Activated CD4-positive, alpha-beta T cell treated with anti-CD3 and anti-CD28 coated beads for 4 hours (primary cell): ENCODE data around the gene WDR46.
"Not testable (repeated sequence)": the region's sequence is repeated elsewhere in the genome, so short reads cannot be mapped to it uniquely, and the experiment has no call there.

Source experiments
- DNase-seq, 2 donors: peaks; one replicate each; pipeline ENCODE4 v3.0.0-alpha.2; 2020

The WDR46 gene

DNA sequence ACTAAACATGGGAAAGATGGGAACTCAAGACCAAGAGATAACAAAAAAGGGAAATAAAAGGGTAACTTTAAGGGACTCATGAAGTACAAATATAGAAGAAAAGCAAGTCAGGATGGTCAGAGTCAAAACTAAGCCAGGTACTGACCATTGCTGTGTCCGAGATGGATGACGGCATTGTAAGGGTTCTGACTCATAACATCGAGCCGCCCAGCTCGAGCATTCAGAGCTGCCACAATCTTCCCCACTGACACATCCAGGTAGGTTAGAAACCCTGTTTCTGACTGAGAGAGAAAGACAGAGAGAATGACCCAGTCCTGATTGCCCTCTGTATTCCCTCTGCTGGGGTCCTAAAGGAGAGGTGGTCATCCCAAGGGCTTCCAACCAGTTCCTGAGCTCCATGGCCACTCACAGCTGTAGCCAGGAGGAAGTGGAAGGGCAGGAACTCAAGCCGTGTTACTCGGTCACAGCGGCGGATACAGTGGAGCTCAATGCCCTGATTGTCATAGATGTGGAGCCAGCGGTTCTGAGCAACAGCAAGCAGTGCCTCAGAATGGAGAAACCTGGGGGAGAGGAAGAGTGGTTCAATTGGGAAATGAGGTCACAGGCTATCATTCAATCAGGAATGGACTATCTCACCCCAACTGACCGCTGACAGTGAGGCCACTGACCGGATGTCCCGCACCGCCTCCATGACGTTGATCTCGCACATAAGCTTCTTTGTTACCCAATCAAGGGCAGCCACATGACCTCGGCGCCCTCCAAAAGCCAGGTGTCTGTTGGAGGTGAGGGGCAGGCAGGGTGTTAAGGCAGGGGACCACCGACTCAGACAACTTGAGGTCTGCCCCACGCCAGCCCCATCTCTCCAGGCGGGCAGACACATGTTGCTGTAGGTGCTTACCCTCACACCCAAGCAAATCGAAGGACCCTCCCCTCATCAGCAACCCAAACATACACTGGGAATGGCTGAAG is 1.8 kb downstream of the WDR46 start:
- no peak for DNase-seq

DNA sequence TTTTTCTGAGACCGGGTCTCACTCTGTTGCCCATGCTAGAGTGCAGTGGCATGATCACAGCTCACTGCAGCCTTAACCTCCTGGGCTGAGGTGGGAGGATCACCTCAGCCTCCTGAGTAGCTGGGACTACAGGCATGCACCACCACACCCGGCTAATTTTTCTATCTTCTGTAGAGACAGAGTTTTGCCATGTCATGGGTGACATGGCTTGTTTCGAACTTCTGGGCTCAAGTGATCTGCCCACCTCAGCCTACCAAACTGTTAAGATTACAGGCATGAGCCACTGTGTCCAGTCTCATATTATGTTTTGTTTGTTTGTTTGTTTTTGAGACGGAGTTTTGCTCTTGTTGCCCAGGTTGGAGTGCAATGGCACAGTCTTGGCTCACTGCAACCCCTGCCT is 3.8 kb downstream of the WDR46 start:
- DNase-seq, result not testable (repeated sequence)

DNA sequence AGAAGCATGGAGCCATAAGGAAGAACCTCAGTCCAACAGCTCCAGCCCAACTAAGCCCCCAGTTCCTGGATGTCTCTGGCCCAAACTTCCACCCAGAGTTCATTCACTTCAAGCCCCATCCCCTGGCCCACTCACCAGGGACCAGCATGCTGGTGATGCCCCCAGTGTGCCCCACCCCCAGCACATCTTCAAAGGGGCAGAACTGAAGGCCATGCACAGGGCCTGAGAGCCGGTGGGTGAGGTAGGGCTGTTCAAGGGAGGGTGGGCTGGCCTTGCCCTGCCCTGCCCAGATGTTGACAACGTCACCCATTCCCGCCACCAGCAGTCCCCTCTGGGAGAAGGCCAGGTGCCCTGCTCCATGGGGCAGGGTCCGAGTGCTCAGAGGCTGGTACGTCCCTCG is 8.5 kb downstream of the WDR46 start:
- no peak for DNase-seq

DNA sequence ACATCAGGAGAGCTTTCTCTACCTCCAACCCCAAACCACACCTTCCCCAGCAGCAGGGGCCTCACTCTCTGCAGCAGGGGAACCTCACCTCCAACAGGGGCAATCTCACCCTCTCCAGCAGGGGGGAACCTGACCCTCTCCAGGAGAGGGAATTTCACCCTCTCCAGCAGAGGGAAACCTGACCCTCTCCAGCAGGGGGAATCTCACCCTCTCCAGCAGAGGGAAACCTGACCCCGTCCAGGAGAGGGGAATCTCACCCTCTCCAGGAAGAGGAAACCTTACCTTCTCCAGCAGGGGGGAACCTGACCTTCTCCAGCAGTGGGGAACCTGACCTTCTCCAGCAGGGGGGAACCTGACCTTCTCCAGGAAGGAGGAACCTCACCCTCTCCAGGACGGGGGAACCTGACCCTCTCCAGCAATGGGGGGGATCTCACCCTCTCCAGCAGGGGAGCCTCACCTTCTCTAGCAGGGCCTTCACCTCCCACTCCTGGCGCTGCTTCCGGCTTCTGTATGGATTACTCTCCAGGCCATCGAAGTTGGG is 9.0 kb downstream of the WDR46 start:
- DNase-seq, result no peak

DNA sequence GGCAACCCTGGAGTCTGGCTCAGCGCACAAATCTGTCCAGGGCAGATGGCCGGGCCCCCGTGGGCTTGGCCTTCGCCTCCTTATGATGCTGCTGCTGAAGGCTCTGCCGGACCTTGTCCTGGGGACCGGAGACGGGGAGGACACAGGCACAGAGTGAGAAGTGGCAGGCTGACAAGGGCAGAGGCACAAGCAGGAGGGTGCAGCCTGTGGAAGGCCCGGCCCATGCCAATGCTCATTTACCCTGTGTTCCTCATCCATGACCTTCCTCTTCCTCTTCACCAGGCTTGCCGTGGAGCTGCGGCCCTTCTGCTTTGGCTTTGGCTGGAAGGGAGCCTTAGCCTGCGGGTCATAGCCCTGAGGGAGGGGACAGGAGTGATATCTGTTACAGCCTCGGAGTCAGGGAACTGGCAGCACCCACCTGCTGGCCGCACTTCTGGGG is 9.8 kb downstream of the WDR46 start:
- DNase-seq, result no peak

DNA sequence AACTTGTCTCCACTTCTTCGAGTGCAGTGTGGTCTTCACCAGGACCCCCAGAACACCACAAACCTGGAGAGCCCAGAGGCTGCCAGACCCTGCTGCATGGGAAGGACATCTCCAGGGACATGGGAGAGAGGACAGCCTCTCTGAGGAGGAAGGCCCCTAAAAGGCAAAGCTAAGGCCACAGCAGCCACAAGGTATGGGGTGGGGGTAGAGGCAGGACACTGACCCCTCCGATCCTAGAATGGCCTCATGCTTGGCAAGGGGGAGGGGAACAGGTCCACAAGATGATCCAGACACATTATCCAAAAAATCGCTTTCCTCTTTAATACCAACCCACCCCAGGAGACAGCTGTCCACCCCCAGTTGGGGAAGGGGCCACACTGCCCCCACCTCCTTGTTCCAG is 10.2 kb downstream of the WDR46 start:
- no peak for DNase-seq

DNA sequence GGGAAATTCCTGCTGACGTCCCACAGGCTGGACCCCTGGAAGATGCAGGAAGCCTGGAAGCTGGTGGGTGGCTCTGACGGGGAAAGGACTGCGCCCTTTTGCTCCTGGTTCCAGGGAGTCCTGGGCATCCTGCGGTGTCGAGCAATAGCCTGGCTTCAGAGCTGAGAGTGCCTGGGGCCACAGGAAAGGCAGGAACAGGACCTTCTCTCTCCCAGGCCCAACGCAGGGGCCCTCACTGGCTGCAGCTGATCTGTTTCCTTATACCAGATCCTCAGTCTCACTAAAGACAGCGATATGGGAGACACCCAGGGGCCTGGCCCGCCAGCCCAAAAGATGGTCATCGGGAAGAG is 10.7 kb downstream of the WDR46 start:
- DNase-seq, result no peak

DNA sequence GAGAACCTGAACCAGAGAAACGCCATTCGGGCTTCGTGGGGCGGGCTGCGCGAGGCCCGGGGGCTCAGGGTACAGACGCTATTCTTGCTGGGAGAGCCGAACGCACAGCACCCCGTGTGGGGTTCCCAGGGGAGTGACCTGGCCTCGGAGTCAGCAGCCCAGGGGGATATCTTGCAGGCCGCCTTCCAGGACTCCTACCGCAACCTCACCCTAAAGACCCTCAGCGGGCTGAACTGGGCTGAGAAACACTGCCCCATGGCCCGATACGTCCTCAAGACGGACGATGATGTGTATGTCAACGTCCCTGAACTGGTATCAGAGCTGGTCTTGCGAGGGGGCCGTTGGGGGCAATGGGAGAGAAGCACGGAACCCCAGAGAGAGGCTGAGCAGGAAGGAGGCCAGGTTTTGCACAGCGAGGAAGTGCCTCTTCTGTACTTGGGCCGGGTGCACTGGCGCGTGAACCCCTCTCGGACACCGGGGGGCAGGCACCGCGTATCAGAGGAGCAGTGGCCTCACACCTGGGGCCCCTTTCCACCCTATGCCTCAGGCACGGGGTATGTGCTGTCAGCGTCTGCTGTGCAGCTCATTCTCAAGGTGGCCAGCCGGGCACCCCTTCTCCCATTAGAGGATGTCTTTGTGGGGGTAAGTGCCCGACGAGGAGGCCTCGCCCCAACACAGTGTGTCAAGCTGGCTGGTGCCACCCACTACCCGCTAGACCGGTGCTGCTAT is 11.2 kb downstream of the WDR46 start:
- DNase-seq, result peak in 1 of 2 donors; percentile 36

DNA sequence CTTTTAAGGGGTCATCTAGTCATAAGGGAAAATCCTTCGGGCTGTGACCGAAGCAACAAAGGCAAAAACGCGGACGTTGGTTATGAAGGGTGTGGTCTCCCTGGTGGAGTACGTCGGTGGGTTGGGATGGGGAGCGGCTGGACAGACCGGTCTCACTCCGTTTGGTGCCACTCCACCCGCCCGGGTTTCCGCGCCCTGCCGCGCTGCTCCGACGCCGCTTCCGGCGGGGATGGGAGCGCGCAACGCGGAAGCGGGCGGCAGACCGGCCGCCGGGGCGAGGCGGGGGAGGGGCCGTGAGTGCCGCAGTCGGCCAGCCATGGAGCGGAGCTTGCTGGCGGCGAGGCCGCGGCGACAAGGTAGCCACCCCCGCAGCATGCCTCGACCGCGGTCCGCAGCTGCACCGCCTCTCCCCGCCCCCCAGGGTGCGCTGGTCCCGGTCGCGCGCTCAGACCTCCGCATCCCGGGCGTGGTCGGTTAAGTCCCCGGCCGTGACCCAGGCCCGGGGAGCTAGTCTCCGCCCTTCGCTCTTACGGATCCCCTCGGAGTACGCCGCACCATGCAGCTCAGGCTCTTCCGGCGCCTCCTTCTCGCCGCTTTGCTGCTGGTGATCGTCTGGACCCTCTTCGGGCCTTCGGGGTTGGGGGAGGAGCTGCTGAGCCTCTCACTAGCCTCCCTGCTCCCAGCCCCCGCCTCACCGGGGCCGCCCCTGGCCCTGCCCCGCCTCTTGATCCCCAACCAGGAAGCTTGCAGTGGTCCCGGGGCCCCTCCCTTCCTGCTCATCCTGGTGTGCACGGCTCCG is 12.0 kb downstream of the WDR46 start, which contains the start of gene B3GALT4:
B3GALT4 (plus strand) TSS at position 260 of the 799 bp plus-strand sequence; CDS start at position 557, 297 bp downstream.
- peak; percentile 57 to 70 for DNase-seq

DNA sequence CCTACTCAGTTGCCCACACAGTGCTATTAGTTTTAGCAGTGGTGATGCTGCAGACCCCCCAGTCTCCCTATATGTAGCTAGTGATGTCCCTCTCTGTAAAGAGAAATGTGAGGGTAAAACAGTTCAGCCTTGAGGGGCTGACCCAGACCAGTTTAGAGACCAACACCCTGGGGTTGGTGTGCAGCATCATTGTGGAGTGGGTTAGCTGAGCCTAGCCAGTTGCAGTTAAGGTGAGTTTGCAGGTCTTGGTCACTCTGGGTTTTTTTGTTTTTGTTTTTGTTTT is 12.5 kb downstream of the WDR46 start:
- DNase-seq, result no peak

DNA sequence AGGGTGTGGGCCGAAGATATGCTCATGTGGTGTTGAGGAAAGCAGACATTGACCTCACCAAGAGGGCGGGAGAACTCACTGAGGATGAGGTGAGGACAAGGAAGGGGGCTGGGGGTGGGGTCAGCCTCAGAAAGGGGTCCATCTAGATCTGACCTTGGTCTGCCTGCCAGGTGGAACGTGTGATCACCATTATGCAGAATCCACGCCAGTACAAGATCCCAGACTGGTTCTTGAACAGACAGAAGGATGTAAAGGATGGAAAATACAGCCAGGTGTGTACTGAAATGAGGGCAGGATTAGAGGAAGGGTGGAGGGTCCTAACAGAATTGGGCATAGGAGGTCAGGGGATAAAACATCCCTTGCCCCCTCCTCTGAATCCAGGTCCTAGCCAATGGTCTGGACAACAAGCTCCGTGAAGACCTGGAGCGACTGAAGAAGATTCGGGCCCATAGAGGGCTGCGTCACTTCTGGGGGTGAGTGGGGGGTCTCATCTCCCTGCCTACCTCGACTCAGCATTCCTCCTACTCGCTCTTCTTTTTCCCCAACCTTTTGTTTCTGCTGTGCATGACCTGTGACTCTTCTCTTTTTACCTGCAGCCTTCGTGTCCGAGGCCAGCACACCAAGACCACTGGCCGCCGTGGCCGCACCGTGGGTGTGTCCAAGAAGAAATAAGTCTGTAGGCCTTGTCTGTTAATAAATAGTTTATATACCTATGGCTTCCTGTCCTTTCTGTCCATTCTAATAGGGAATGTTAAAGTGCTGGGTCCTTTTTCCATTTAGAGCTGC is 13.1 kb downstream of the WDR46 start:
- DNase-seq, result not testable (repeated sequence)

DNA sequence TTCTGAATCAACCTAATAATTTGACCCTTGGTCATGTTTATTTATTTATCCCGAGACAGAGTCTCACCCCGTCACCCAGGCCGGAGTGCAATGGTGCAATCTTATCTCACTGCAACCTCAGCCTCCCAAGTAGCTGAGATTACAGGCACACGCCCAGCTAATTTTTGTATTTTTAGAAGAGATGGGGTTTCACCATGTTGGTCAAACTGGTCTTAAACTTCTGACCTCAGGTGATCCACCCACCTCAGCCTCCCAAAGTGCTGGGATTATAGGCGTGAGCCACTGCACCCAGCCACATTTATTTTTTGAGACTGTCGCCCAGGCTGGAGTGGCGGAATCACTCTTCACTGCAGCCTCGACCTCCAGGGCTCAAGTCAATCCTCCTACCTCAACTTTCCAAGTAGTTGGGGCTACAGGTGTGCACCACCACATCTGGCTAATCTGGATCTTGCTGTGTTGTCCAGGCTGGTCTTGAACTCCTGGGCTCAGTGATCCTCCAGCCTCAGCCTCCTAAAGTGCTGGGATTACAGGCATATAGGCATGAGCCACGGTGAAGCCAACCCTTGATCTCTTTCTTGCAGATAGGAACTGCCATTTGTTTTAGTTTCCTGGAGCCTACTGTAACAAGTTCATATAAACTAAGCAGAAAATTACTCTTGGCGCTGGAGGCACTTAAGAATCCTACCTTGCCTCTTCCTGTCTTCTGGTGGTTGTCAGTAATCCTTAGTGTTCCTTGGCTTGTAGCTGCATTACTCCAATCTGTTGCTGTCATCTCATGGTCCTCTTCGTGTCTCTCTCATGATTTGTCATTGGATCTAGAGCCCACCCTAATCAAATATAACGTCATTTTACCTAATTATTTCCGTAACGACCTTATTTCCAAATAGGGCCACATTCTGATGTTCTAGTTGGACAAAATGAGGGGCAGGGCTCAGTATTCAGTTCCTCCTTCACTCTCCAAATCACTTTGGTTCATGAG is 14.8 kb downstream of the WDR46 start:
- DNase-seq, result no peak

DNA sequence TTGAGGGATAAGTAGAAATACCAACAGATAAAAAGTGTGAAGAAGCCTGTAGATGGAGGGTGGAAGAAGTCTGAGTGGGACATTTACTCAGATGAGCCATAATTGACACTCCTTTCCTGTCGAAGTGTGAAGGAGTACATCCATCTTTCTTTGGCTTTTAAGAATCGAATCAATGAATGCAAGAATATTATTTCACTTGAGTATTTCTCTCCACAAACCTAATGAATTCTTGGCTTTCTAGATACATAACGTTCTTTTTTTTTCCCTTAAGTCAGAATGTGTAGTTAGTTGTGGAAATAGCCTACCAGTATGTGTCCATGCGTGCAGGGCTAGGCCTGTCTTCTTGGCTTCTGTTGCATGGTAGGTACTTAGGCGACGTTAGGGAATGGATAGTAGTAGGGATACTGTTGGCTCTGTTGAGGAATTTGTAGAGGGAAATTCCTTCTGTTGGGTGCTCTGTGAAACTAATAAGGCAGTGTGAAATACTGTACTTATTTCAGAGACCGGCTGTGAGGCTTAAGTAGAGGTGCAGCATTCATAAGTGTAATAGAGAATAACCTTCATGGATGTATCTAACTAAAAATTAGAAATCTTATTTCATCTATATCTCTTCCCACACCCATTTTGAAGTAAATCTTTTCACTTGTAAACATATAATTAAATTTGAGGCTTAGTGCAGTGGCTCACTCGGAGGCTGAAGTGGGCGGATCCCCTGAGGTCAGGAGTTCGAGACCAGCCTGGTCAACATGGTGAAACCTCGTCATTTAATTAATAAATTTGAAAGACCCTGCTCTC is 15.7 kb downstream of the WDR46 start:
- DNase-seq, result no peak

DNA sequence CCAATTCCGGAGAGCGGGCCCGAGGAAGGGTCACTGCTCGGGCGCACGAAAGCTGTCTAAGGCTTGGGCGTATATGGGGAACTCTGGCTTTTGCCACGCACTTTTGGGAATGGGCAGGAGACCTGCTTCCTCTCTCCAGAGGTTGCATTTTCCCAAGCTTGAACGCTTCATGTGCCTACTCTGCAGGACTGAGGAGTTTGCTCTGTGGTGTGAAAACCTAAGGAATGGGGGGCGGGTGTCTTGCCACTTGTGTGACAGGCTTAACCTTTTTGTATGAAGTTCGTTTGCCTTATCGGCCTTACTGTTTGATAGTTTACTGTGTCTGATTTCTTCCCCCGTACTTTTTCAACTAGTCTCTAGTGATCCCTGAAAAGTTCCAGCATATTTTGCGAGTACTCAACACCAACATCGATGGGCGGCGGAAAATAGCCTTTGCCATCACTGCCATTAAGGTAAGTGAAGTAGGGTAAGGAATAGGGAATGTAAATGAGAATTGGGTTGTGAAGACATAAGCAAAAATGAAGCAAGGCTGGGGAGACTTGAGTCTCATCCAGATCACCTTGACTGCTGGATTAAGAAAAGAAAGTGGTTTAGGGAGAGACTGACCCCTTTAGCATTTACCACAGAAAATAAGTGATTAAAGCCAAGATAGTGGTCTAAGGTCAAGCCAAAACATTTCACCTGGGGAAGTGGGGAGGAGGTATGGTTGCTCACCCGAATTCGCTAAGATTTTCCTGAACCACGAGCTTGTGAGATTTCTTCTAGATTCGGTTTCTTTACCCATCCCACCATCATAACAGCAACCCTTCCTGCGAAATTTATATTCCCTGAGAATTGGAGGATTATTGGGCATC is 16.5 kb downstream of the WDR46 start:
- DNase-seq, result no peak

DNA sequence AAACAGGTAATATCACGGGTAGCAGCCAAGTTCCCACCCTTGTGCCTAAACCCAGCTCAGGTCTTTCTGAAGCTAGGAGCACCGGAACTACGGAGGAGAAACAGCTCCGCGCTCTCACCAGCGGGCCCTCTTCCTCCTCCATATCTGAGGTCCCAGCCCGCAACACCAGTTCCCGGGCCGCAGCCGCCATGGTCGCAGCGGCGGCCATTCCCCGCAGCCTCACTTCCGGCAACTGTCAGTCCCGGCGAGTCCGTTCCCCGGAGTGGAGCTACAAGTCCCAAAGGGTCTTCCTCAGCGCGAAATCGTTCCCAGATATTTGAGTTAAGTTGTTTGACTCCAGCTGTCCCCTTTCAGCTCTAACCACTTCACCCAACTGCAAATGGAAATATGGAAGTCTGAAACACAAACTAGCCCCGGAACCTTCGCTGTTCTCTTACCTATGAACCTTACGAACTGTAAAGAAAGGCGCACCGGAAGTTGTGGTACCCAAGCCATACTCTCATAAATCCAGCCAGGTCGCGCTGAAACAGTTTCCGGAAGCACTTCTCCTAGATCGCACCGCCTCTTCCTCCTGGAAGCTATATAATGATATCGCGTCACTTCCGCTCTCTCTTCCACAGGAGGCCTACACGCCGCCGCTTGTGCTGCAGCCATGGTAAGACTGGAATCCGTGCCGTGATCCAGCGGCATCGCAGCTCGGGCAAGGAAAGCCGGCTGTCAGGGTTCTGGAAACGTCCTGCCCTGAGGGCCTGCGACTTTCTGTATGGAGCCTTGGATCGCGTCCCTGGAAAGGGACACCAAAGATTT is 17.4 kb downstream of the WDR46 start, which contains the start of the genes RPS18 and VPS52:
RPS18 (plus strand) TSS at position 608 of the 807 bp plus-strand sequence; CDS start at position 653, 45 bp downstream.
VPS52 (minus strand) TSS at position 409 of the 807 bp plus-strand sequence; CDS start at position 208, 201 bp downstream.
- DNase-seq, result peak; percentile 91 to 94

DNA sequence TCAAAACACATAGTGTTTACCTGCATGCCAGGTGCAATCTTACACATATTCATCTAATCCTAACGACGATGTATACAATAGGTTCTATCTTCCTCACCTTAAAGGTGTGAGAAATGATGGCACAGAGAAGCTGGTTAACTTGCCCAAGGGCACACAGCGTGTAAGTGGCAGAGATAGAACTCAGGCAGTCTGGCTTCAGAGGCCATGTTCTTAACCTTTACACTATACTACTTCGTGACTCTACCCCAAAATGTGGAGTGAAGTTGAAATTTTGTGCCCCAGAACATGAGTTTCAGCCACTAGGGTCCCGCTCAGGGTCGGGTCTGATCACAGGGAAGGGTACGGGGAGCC is 17.9 kb downstream of the WDR46 start:
- DNase-seq, result no peak

DNA sequence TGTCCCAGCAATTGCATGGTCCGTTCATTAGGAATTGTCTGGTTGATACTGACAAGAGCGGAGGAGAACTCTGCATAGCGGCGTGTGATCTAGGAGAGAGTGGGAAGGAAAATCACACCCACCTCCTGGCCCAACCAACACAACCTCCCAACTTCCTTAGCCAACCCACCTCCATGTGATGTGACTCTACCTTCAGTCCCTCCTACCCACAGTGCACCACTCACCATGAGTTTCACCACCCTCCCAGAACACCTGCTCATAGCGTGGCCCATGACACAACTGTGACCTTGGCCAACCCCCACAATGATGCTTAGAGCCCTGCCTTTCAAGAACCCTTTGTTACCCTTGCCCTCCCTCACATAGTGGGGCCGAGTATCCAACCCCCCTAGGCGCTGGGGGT is 25.0 kb downstream of the WDR46 start:
- DNase-seq, result no peak

DNA sequence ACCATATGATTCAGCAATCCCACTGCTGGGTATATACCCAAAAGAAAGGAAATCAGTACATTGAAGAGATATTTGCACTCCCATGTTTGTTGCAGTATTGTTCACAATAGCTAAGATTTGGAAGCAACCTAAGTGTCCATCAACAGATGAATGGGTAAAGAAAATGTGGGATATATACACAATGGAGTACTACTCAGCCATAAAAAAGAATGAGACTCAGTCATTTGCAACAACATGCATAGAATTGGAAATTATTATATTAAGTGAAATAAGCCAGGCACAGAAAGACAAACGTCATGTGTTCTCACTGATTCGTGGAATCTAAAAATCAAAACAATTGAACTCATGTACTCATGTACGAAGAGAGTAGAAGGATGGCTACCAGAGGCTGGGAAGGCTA is 26.5 kb downstream of the WDR46 start:
- DNase-seq, result not testable (repeated sequence)
